HPDE6-E6E7 (cell line): Measurements from ENCODE around the gene POLDIP2.

ENCODE experiments used
- DNase-seq: peaks from one replicate; pipeline ENCODE4 v3.0.0; 2011; ENCODE audit warnings: missing footprints; ENCODE audit errors: extremely low spot score

The POLDIP2 gene

DNA sequence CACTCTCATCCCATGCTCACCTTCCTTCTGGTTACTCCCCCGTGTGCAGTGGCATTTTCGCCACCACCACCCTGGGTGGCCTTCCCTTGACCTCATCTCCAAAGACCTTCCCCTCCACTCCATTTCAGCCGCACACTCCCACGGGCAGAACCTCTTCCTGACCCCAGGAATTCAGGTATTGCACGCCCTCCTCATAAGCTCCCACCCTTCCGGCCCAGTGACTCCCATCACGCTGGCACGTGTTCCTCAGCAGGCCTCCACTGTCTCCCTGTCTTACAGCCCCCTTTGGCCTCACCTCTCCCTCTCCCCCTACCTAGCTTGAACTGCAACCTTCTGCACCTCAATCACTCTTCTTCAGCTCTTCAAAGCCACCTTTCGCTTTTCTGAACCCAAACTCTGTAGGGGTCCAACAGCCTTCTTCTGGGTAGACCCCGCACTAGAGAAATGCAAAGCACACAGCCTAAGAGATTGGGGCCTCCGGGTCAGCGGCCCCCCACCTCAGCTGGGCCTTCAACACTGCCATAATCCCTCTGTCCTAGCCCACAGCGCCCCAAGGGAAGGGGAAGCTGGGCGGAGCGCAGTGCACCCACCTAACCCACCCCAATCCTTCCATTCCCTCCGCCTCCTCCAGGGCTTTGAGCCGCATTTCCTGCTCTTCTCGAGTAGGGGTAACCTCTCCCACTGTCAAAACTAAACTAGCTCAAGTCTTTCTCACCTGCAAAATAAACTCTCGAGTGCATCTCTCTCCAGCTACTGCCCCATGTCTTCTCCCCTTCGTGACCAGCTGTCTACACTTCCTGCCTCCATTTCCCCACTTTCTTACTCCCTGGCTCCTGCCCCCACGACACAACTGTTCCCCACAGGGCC is 40.0 kb downstream of the POLDIP2 start:
- DNase-seq, result no peak

- DNase-seq, result no peak
These were observed 41.3 kb downstream of the POLDIP2 start for GRCh38 chr17:28315846-28316705.

DNA sequence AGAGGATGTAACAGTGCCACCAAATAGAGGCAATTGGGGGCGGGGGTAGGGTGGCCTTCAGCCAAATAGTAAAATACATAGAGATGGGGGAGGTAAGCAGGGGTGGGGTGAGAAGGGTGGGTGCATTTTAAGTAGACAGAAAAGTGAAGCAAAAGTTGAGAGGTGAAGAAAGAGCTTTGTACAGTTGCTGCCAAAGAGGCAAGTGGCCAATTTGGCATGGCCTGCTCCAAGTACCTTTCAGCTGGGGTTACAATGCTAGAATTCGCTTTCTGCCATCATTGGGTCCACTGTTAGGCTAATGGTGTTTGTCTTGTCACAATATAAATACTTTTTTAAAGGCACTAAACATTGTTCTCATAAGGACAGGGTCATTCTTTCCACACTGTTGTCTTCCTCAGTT is 43.5 kb downstream of the POLDIP2 start:
- DNase-seq, result no peak

DNA sequence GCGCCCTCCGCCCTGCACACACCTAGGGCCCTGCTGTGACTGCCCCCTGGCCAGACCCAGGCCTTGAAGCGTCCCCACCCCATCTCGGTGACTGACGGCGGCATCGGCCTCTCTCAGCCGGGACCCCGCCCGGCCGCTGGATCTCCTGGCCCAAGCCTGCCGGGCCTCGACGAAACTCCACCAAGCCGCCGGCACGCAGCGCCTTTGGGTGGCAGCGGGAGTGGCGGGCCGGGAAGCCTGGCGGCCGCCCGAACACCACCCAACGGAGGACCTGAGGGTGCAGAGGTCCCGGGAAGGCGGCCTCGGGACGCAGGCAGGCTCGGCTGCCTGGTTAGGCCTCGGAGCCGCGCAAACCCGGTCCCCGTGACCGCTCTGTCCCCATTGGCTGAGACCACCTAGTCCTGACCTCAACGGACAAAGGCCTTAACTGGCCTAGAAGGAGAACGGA is 50.3 kb downstream of the POLDIP2 start:
- DNase-seq, result no peak

- no peak for DNase-seq
These were observed 58.9 kb downstream of the POLDIP2 start for GRCh38 chr17:28298449-28298848.
